ENCODE data around the gene STT3A.

- TF ChIP-seq CTCF (conservative IDR thresholded peaks at IDR 0.05; ENCODE audit: low read length) (peak; percentile 75), EZH2phosphoT487 (IDR thresholded peaks at IDR 0.05; ENCODE audit: borderline replicate concordance, low read depth, low read length) (no peak)
Measured at GRCh38 chr11:125626288-125626950, 33.8 kb downstream of the STT3A start.
